B cell (primary cell): ENCODE data around the gene INTU. TPM values are rescaled to one million over a fixed set of nuclear protein-coding genes. Genes with fewer than 3 reads are reported as not detected.
"Not testable (repeated sequence)": the region's sequence is repeated elsewhere in the genome, so short reads cannot be mapped to it uniquely, and the experiment has no call there.

Source experiments
- ATAC-seq: fragments of 200-7000 bp; cut with Tn5 transposase; one replicate; pipeline ENCODE4 v1.10.0; 2021; ENCODE audit warnings: low read depth, mild to moderate bottlenecking, moderate number of reproducible peaks, moderate library complexity
- CTCF ChIA-PET: fragments of 350-600 bp; sonication (Branson Sonifier 250); formaldehyde crosslinking; loops from one replicate; lab custom pipeline; 2021; ENCODE audit warnings: antibody characterized with exemption, inconsistent platforms; lab: Charles Lee
- POLR2A ChIA-PET: fragments of 350-600 bp; sonication (Branson Sonifier 250); formaldehyde crosslinking; loops from one replicate; lab custom pipeline; 2021; ENCODE audit warnings: antibody characterized with exemption; lab: Charles Lee
- DNase-seq: peaks from one replicate; pipeline ENCODE4 v3.0.0; 2013
- H2AFZ ChIP-seq: 2 replicates; pipeline ENCODE4 v1.6.1; 2012; ENCODE audit warnings: mild to moderate bottlenecking, low read depth, low read length; ENCODE audit not compliant: insufficient read depth, poor library complexity, severe bottlenecking
- H3K27ac ChIP-seq, 2 donors: 1 replicate in 1 of 2; 2 replicates in 1 of 2; pipeline ENCODE4 v1.5.1; 2012 to 2013; ENCODE audit warnings: low read length in 2 of 2, mild to moderate bottlenecking in 2 of 2, moderate library complexity in 1 of 2
- H3K27me3 ChIP-seq, 4 experiments: fragments of 200-600 bp in 1 of 4; sonication (generic) in 1 of 4; replicated peaks in 1 of 4; 1 replicate in 2 of 4; 2 replicates in 2 of 4; pipeline versions ENCODE4 v1.6.1 to v1.7.0; 2013 to 2016; ENCODE audit warnings: low read length in 3 of 4, mild to moderate bottlenecking in 2 of 4, mixed read lengths in 1 of 4, moderate library complexity in 1 of 4; ENCODE audit not compliant: insufficient read depth in 4 of 4, control insufficient read depth in 3 of 4; ENCODE audit errors: control extremely low read depth in 1 of 4
- H3K36me3 ChIP-seq, 2 experiments: replicated peaks in 1 of 2; 1 replicate in 1 of 2; 2 replicates in 1 of 2; pipeline versions ENCODE4 v1.6.1 to v1.7.1; 2013; ENCODE audit warnings: low read length in 1 of 2; ENCODE audit not compliant: insufficient read depth in 2 of 2, control insufficient read depth in 1 of 2; ENCODE audit errors: control extremely low read depth in 1 of 2, extremely low read depth in 1 of 2
- H3K4me1 ChIP-seq, 2 donors: fragments of 200-600 bp in 1 of 2; sonication (generic) in 1 of 2; 1 replicate in 1 of 2; 2 replicates in 1 of 2; pipeline versions ENCODE4 v1.5.1 to v1.6.1; 2013 to 2017; ENCODE audit warnings: low read length in 2 of 2; ENCODE audit not compliant: control insufficient read depth in 2 of 2, insufficient read depth in 2 of 2
- H3K4me2 ChIP-seq: replicated peaks from 2 replicates; pipeline ENCODE3; 2012; ENCODE audit warnings: mild to moderate bottlenecking, low read depth, low read length; ENCODE audit not compliant: poor library complexity, severe bottlenecking
- H3K4me3 ChIP-seq, 5 experiments: fragments of 200-600 bp in 1 of 5; sonication (generic) in 1 of 5; 1 replicate in 3 of 5; 2 replicates in 2 of 5; pipeline versions ENCODE4 v1.5.1 to v1.7.0; 2011 to 2016; ENCODE audit warnings: low read length in 4 of 5, mild to moderate bottlenecking in 4 of 5, low read depth in 2 of 5, control low read depth in 1 of 5, moderate library complexity in 1 of 5; ENCODE audit not compliant: insufficient read depth in 1 of 5; ENCODE audit errors: control extremely low read depth in 1 of 5, extremely low read depth in 1 of 5
- H3K79me2 ChIP-seq: fragments of 200-600 bp; sonication (generic); one replicate; pipeline ENCODE4 v1.6.0; 2016; ENCODE audit warnings: low read length; ENCODE audit not compliant: control insufficient read depth, insufficient read depth
- H3K9ac ChIP-seq: fragments of 200-600 bp; sonication (generic); 2 replicates; pipeline ENCODE4 v1.6.1; 2017; ENCODE audit warnings: mild to moderate bottlenecking, low read length, moderate library complexity
- H3K9me3 ChIP-seq, 3 donors: one replicate each; pipeline versions ENCODE4 v1.6.1 to v1.7.1; 2013; ENCODE audit warnings: low read length in 2 of 3; ENCODE audit not compliant: control insufficient read depth in 2 of 3, insufficient read depth in 1 of 3; ENCODE audit errors: control extremely low read depth in 1 of 3
- H4K20me1 ChIP-seq: 2 replicates; pipeline ENCODE4 v1.6.0; 2012; ENCODE audit warnings: mild to moderate bottlenecking, low read length; ENCODE audit not compliant: insufficient read depth, control insufficient read depth, poor library complexity, severe bottlenecking
- H3K27ac Mint-ChIP-seq: one replicate; pipeline ENCODE4 v1.8.0; 2021; ENCODE audit warnings: mixed read lengths
- H3K27me3 Mint-ChIP-seq: one replicate; pipeline ENCODE4 v1.8.0; 2021; ENCODE audit warnings: mixed read lengths
- H3K4me1 Mint-ChIP-seq: one replicate; pipeline ENCODE4 v1.8.0; 2021; ENCODE audit warnings: mixed read lengths
- H3K4me3 Mint-ChIP-seq: one replicate; pipeline ENCODE4 v1.8.0; 2021; ENCODE audit warnings: mixed read lengths
- H3K9me3 Mint-ChIP-seq: one replicate; pipeline ENCODE4 v1.8.0; 2022; ENCODE audit warnings: mixed read lengths; ENCODE audit not compliant: insufficient read depth
- EZH2 ChIP-seq: IDR thresholded peaks from 2 replicates; pipeline ENCODE4 v1.6.1; 2012; ENCODE audit warnings: borderline replicate concordance, low read depth, mild to moderate bottlenecking, moderate library complexity, low read length; ENCODE audit not compliant: insufficient read depth, poor library complexity, severe bottlenecking
- whole genome bisulfite sequencing: methylation state at CpG from one replicate; pipeline ENCODE4 v1.1.5; 2013; ENCODE audit warnings: missing lambda C conversion rate; ENCODE audit not compliant: insufficient coverage; 5-methylcytosine and 5-hydroxymethylcytosine counted together
- intact Hi-C: fragments of 100-400 bp; cut with micrococcal nuclease; formaldehyde crosslinking; loops from one replicate; pipeline ENCODE4 v1.10.0; 2022
- polyA plus RNA-seq: library from polyadenylated mRNA; depleted of rRNA; stranded (reverse); fragments of >200 nt; gene quantifications from 2 replicates; pipeline ENCODE4 v1.2.3, GENCODE V29; 2012
- total RNA-seq, 2 donors: library from RNA; stranded (reverse); fragments of 120-200 nt in 1 of 2; gene quantifications; 1 replicate in 1 of 2; 2 replicates in 1 of 2; pipeline versions ENCODE4 v1.2.3 to v1.2.4, GENCODE V29; 2013 to 2022
- TF ChIP-seq, protein P1 (sequence below): fragments of 200-600 bp; IDR thresholded peaks from one replicate; pipeline ENCODE4 v1.8.0; 2022; ENCODE audit warnings: antibody characterized with exemption, mild to moderate bottlenecking

Gene INTU
- total and polyA plus RNA-seq, 2 donors (not counting 1 experiment from before 2014, with no cell fraction given), result not detected

DNA sequence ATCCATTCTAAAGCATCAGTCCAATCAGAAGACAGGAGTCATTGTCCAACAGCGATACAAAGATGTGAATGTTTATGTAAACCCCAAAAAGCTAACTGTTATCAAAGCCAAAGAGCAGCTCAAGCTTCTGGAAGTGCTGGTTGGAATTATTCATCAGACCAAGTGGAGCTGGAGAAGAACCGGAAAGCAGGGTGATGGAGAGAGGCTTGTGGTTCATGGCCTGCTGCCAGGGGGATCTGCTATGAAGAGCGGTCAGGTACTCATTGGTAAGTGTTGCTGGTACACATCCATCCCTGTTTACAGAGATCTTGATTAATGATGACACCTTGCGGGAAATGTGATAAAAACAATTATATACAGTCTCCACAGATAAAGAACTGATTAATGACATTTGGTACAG is 11.0 kb downstream of the INTU start:
- ChIA-PET POLR2A (no interaction called here), CTCF (no interaction called here)
- no peak overlapping the region for H3K4me3 Mint-ChIP-seq
- DNase-seq, result no peak
- H3K9me3 ChIP-seq, result no peaks in the 10 kb centered on the region
- no peaks in the 10 kb centered on the region for H3K36me3 ChIP-seq
- no peak overlapping the region for H3K27ac Mint-ChIP-seq
- no peak overlapping the region for H2AFZ ChIP-seq
- 100% methylated on average over 1 of the region's 4 CpGs for WGBS
- no peaks in the 10 kb centered on the region for H3K79me2 ChIP-seq
- no peak overlapping the region for H3K4me3 ChIP-seq
- peaks cover 0 to 4% (median 0%) of the 10 kb centered on the region in 4 experiments for H3K27me3 ChIP-seq
- H3K4me2 ChIP-seq, result no peak overlapping the region
- H3K4me1 ChIP-seq, result no peaks in the 10 kb centered on the region
- no peaks in the 10 kb centered on the region for H3K4me1 Mint-ChIP-seq
- no peak for TF ChIP-seq EZH2
- TF ChIP-seq, protein P1, sequence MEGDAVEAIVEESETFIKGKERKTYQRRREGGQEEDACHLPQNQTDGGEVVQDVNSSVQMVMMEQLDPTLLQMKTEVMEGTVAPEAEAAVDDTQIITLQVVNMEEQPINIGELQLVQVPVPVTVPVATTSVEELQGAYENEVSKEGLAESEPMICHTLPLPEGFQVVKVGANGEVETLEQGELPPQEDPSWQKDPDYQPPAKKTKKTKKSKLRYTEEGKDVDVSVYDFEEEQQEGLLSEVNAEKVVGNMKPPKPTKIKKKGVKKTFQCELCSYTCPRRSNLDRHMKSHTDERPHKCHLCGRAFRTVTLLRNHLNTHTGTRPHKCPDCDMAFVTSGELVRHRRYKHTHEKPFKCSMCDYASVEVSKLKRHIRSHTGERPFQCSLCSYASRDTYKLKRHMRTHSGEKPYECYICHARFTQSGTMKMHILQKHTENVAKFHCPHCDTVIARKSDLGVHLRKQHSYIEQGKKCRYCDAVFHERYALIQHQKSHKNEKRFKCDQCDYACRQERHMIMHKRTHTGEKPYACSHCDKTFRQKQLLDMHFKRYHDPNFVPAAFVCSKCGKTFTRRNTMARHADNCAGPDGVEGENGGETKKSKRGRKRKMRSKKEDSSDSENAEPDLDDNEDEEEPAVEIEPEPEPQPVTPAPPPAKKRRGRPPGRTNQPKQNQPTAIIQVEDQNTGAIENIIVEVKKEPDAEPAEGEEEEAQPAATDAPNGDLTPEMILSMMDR, result no peak
- no peak for ATAC-seq
- intact Hi-C loops, result no loop called here
- H3K9me3 Mint-ChIP-seq, result peaks cover 2% of the 10 kb centered on the region
- H3K27me3 Mint-ChIP-seq, result peaks cover 8% of the 10 kb centered on the region
- H4K20me1 ChIP-seq, result no peaks in the 10 kb centered on the region
- no peak overlapping the region for H3K27ac ChIP-seq
- H3K9ac ChIP-seq, result no peak overlapping the region

DNA sequence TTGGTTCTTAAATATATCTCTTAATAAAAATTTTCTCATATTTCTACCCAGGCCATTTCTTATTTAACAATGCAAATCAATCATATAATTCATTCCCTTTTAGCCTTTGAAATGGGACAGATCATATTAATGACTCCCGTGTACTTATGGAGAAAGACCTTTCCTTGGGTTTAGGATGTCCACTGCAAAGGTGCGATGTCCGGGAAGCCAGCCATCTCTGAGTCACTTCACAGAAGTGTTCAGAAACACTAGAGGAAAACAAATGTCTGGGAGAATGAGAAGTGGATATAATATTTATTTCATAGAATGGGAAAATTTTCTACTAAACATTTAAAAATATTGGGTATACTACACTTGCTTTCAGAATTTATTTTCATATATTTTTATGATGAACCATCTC is 15.3 kb downstream of the INTU start:
- H3K4me2 ChIP-seq, result no peak overlapping the region
- H3K27ac Mint-ChIP-seq, result no peak overlapping the region
- ChIA-PET POLR2A (no interaction called here), CTCF (no interaction called here)
- no peak for ATAC-seq
- H3K4me3 ChIP-seq, result no peak overlapping the region
- no peaks in the 10 kb centered on the region for H4K20me1 ChIP-seq
- WGBS, result no CpG with 5 or more reads among the region's 3 CpGs
- no peaks in the 10 kb centered on the region for H3K36me3 ChIP-seq
- peaks cover 2% of the 10 kb centered on the region for H3K9me3 Mint-ChIP-seq
- no peak overlapping the region for H3K27ac ChIP-seq
- no peak overlapping the region for H2AFZ ChIP-seq
- H3K4me1 Mint-ChIP-seq, result no peaks in the 10 kb centered on the region
- no peaks in the 10 kb centered on the region for H3K27me3 Mint-ChIP-seq
- peaks cover 0 to 4% (median 0%) of the 10 kb centered on the region in 4 experiments for H3K27me3 ChIP-seq
- intact Hi-C loops, result no loop called here
- no peak for DNase-seq
- TF ChIP-seq, protein P1, result no peak
- no peak for TF ChIP-seq EZH2
- no peak overlapping the region for H3K9ac ChIP-seq
- no peaks in the 10 kb centered on the region for H3K9me3 ChIP-seq
- no peaks in the 10 kb centered on the region for H3K79me2 ChIP-seq
- H3K4me3 Mint-ChIP-seq, result no peak overlapping the region
- no peaks in the 10 kb centered on the region for H3K4me1 ChIP-seq

DNA sequence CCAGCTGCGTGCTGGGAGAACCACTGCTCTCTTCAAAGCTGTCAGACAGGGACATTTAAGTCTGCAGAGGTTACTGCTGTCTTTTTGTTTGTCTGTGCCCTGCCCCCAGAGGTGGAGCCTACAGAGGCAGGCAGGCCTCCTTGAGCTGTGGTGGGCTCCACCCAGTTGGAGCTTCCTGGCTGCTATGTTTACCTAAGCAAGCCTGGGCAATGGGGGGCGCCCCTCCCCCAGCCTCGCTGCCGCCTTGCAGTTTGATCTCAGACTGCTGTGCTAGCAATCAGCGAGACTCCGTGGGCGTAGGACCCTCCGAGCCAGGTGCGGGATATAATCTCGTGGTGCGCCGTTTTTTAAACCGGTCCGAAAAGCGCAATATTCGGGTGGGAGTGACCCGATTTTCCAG is 22.8 kb downstream of the INTU start:
- intact Hi-C loops, DNase-seq, CTCF ChIA-PET, H3K9me3 Mint-ChIP-seq, H3K4me1 Mint-ChIP-seq, H4K20me1 ChIP-seq, H3K4me3 ChIP-seq, H3K27ac Mint-ChIP-seq, H3K9ac ChIP-seq, H3K9me3 ChIP-seq, POLR2A ChIA-PET, H3K27me3 ChIP-seq, H3K27ac ChIP-seq, H3K4me3 Mint-ChIP-seq, ATAC-seq, H3K27me3 Mint-ChIP-seq, H3K4me1 ChIP-seq, H2AFZ ChIP-seq, H3K36me3 ChIP-seq, H3K4me2 ChIP-seq, H3K79me2 ChIP-seq: not testable (repeated sequence)
- WGBS, result no CpG with 5 or more reads among the region's 17 CpGs
